HCT116 (cell line): ENCODE results near the gene QRFPR. TPM values are rescaled to one million over a fixed set of nuclear protein-coding genes. Genes with fewer than 3 reads are reported as not detected.
A peak's percentile ranks its signal among the peaks of the same experiment; 100 is the strongest.

ENCODE experiments used
- ATAC-seq: fragments of 200-7000 bp; cut with Tn5 transposase; 2 replicates; pipeline ENCODE4 v1.9.1; 2020; ENCODE audit warnings: mild to moderate bottlenecking, moderate library complexity
- BruUV-seq: library from RNA; stranded (reverse); fragments of 400-500 nt; replicated peaks from 2 replicates; lab custom pipeline; 2021; lab: Mats Ljungman, UMichigan
- CTCF ChIA-PET: fragments of 300-600 bp; sonication (Branson Sonifier 250); formaldehyde crosslinking; loops from one replicate; lab custom pipeline; 2021; ENCODE audit warnings: antibody characterized with exemption; lab: Charles Lee
- POLR2A ChIA-PET: fragments of 300-600, 350-600 bp; sonication (Branson Sonifier 250); formaldehyde crosslinking; loops from one replicate; lab custom pipeline; 2021; ENCODE audit warnings: antibody characterized with exemption; lab: Charles Lee
- RAD21 ChIA-PET, 2 experiments: fragments of 300-600 bp; sonication (Branson Sonifier 250); formaldehyde crosslinking; loops; one replicate each; lab custom pipeline; 2023; ENCODE audit warnings: low total read pairs in 2 of 2; ENCODE audit not compliant: uncharacterized antibody in 2 of 2, unreplicated experiment in 2 of 2, low non-redundant PET in 1 of 2; lab: Charles Lee
- DNase-seq: peaks from one replicate; pipeline ENCODE4 v3.0.0-alpha.2; 2010; ENCODE audit warnings: low read depth, low spot score
- H2AFZ ChIP-seq: fragments of 200-600 bp; shearing (Covaris generic), sonication (generic); 2 replicates; pipeline ENCODE4 v1.6.1; 2017; ENCODE audit warnings: low read depth, mixed run types, mixed read lengths, antibody characterized with exemption, low read length; ENCODE audit not compliant: poor library complexity, severe bottlenecking
- H3K27ac ChIP-seq: 2 replicates; pipeline ENCODE4 v1.5.1; 2012; ENCODE audit warnings: low read depth, low read length
- H3K27me3 ChIP-seq: fragments of 200-600 bp; sonication (generic); 2 replicates; pipeline ENCODE4 v1.6.1; 2016; ENCODE audit warnings: mixed run types, low read length, mixed read lengths; ENCODE audit not compliant: insufficient read depth
- H3K36me3 ChIP-seq, 2 experiments: fragments of 200-500 bp in 1 of 2; fragments of 200-600 bp in 1 of 2; sonication (Bioruptor generic) in 1 of 2; sonication (generic) in 1 of 2; 2 replicates each; pipeline versions ENCODE4 v1.5.1 to v1.6.1; 2014 to 2016; ENCODE audit warnings: low read length in 2 of 2, inconsistent platforms in 1 of 2, mixed read lengths in 1 of 2, mixed run types in 1 of 2; ENCODE audit not compliant: insufficient read depth in 2 of 2, control insufficient read depth in 1 of 2
- H3K4me1 ChIP-seq, 2 experiments: fragments of 200-600 bp in 1 of 2; sonication (generic) in 1 of 2; 2 replicates each; pipeline versions ENCODE4 v1.5.1 to v1.6.1; 2012 to 2017; ENCODE audit warnings: low read length in 2 of 2, inconsistent platforms in 1 of 2, mild to moderate bottlenecking in 1 of 2, mixed read lengths in 1 of 2, mixed run types in 1 of 2, moderate library complexity in 1 of 2; ENCODE audit not compliant: insufficient read depth in 2 of 2, control insufficient read depth in 1 of 2
- H3K4me2 ChIP-seq: fragments of 200-600 bp; sonication (generic); 2 replicates; pipeline ENCODE4 v1.6.1; 2017; ENCODE audit warnings: mixed run types, low read length, mixed read lengths
- H3K4me3 ChIP-seq, 2 experiments: fragments of 200-600 bp in 1 of 2; sonication (generic) in 1 of 2; replicated peaks in 1 of 2; 2 replicates each; pipeline ENCODE4 v1.5.1; 2011 to 2016; ENCODE audit warnings: low read length in 2 of 2, control low read depth in 1 of 2, low read depth in 1 of 2, mild to moderate bottlenecking in 1 of 2, mixed read lengths in 1 of 2, mixed run types in 1 of 2
- H3K79me2 ChIP-seq: fragments of 200-600 bp; sonication (generic); 2 replicates; pipeline ENCODE4 v1.6.1; 2017; ENCODE audit warnings: mild to moderate bottlenecking, mixed run types, low read length, moderate library complexity, mixed read lengths; ENCODE audit not compliant: insufficient read depth
- H3K9ac ChIP-seq: fragments of 200-600 bp; sonication (generic); 2 replicates; pipeline ENCODE4 v1.6.1; 2016; ENCODE audit warnings: low read length, mixed read lengths
- H3K9me2 ChIP-seq: fragments of 200-600 bp; sonication (generic), shearing (Covaris generic); 2 replicates; pipeline ENCODE4 v1.6.1; 2017; ENCODE audit warnings: mixed run types, mild to moderate bottlenecking, moderate library complexity; ENCODE audit not compliant: insufficient read depth
- H3K9me3 ChIP-seq, 2 experiments: fragments of 200-500 bp in 1 of 2; fragments of 200-600 bp in 1 of 2; sonication (Bioruptor generic) in 1 of 2; sonication (generic) in 1 of 2; 2 replicates each; pipeline ENCODE4 v1.6.1; 2014 to 2017; ENCODE audit warnings: low read length in 2 of 2, mixed read lengths in 2 of 2, inconsistent platforms in 1 of 2, low read depth in 1 of 2, mild to moderate bottlenecking in 1 of 2, mixed run types in 1 of 2, moderate library complexity in 1 of 2; ENCODE audit not compliant: control insufficient read depth in 1 of 2, insufficient read depth in 1 of 2
- H4K20me1 ChIP-seq: fragments of 200-600 bp; sonication (generic), shearing (Covaris generic); 2 replicates; pipeline ENCODE4 v1.6.1; 2017; ENCODE audit warnings: mixed run types, mild to moderate bottlenecking, moderate library complexity; ENCODE audit not compliant: insufficient read depth
- CTCF ChIP-seq, 3 experiments: fragments of 200-600 bp in 1 of 3; sonication (generic) in 1 of 3; IDR thresholded peaks in 2 of 3; conservative IDR thresholded peaks in 1 of 3; 2 replicates each; pipeline ENCODE4 v1.5.1; 2012 to 2017; ENCODE audit warnings: low read depth in 2 of 3, low read length in 2 of 3, antibody characterized with exemption in 1 of 3, borderline replicate concordance in 1 of 3, control low read depth in 1 of 3, mild to moderate bottlenecking in 1 of 3, mixed read lengths in 1 of 3, mixed run types in 1 of 3, moderate library complexity in 1 of 3; ENCODE audit not compliant: insufficient read depth in 1 of 3
- ELF1 ChIP-seq: IDR thresholded peaks from 2 replicates; pipeline ENCODE4 v1.6.1; 2012; ENCODE audit warnings: low read depth, borderline replicate concordance
- EZH2phosphoT487 ChIP-seq: fragments of 200-600 bp; IDR thresholded peaks from 2 replicates; pipeline ENCODE4 v1.6.1; 2018; ENCODE audit warnings: antibody characterized with exemption, borderline replicate concordance
- FOSL1 ChIP-seq: IDR thresholded peaks from 2 replicates; pipeline ENCODE4 v1.6.1; 2012; ENCODE audit warnings: low read depth
- JUND ChIP-seq: IDR thresholded peaks from 2 replicates; pipeline ENCODE4 v1.6.1; 2012
- RAD21 ChIP-seq: IDR thresholded peaks from 2 replicates; pipeline ENCODE4 v1.6.1; 2012; ENCODE audit warnings: low read depth, mild to moderate bottlenecking
- SP1 ChIP-seq: IDR thresholded peaks from 2 replicates; pipeline ENCODE4 v1.6.1; 2012; ENCODE audit warnings: low read depth
- SRF ChIP-seq: IDR thresholded peaks from 2 replicates; pipeline ENCODE4 v1.6.1; 2012; ENCODE audit warnings: low read depth
- YY1 ChIP-seq: IDR thresholded peaks from 2 replicates; pipeline ENCODE4 v1.6.1; 2011; ENCODE audit warnings: low read length, low read depth, moderate library complexity, mild to moderate bottlenecking; ENCODE audit not compliant: insufficient replicate concordance; ENCODE audit errors: extremely low read depth
- intact Hi-C: fragments of 100-400 bp; cut with micrococcal nuclease; formaldehyde crosslinking; loops from 2 replicates; pipeline ENCODE4 v1.10.0; 2022
- total RNA-seq: library from RNA; stranded (reverse); gene quantifications from one replicate; pipeline ENCODE4 v1.2.1, GENCODE V29; 2021; ENCODE audit not compliant: unreplicated experiment

The QRFPR gene
- total RNA-seq, 1 experiment from 2014 or later = not detected

GRCh38 chr4:121428721-121429120 lies 47.9 kb upstream of the QRFPR start:
- H3K36me3 ChIP-seq = no peaks in the 10 kb centered on the region
- no peaks in the 10 kb centered on the region for H3K9me3 ChIP-seq
- ChIA-PET RAD21 (no interaction called here), POLR2A (no interaction called here), CTCF (no interaction called here)
- peak overlapping the region; percentile 64 for H2AFZ ChIP-seq
- intact Hi-C loops = no loop called here
- no peaks in the 10 kb centered on the region for H3K9me2 ChIP-seq
- DNase-seq (no peak), ATAC-seq (peak; percentile 68)
- H3K9ac ChIP-seq = no peak overlapping the region; the same call in 1 of the 2 replicates
- TF ChIP-seq SRF (peak; percentile 36; the same call in 1 of the 2 replicates), SP1 (peak; percentile 37), FOSL1 (peak; percentile 57), CTCF (IDR thresholded peaks at IDR 0.05 in 2 of 3, conservative IDR thresholded peaks at IDR 0.05 in 1 of 3; ENCODE audit: borderline replicate concordance in 1 of 3, insufficient read depth in 1 of 3, low read depth in 2 of 3, low read length in 2 of 3) (no peak), ELF1 (0 out of 2 replicates have a peak, but pooled peaks have one; percentile 18), JUND (peak; percentile 59), YY1 (no peak)
- TF ChIP-seq, all 23 proteins: peak for 5
- H3K4me1 ChIP-seq = peaks cover 12 to 16% of the 10 kb centered on the region in 2 experiments
- no TSS peak for BruUV-seq
- no peaks in the 10 kb centered on the region for H3K79me2 ChIP-seq
- H3K27me3 ChIP-seq = no peaks in the 10 kb centered on the region
- no peak overlapping the region for H3K27ac ChIP-seq
- no peaks in the 10 kb centered on the region for H4K20me1 ChIP-seq
- no peak overlapping the region for H3K4me3 ChIP-seq
- H3K4me2 ChIP-seq = peak overlapping the region; percentile 65

- Histone ChIP-seq H3K36me3 (no peaks in the 10 kb centered on the region), H4K20me1 (no peaks in the 10 kb centered on the region), H3K9ac (no peak overlapping the region), H3K4me3 (no peak overlapping the region), H3K27me3 (no peaks in the 10 kb centered on the region), H3K9me3 (no peaks in the 10 kb centered on the region), H3K27ac (no peak overlapping the region), H3K4me1 (no peaks in the 10 kb centered on the region), H2AFZ (no peak overlapping the region), H3K9me2 (no peaks in the 10 kb centered on the region), H3K79me2 (no peaks in the 10 kb centered on the region), H3K4me2 (no peak overlapping the region)
- ATAC-seq = no peak
- DNase-seq = peak; percentile 13
- intact Hi-C loops = loop anchor here (2.0 to 5.0 kb wide), 2 partner anchors 51 to 229 kb away; no protein-coding TSS in a partner anchor
- ChIA-PET RAD21 (interaction anchor here in 1 of 2 experiments (0.6 to 1.0 kb wide), 2 partner anchors 41 to 51 kb away, joined by 3 to 4 read pairs; no protein-coding TSS in a partner anchor), POLR2A (no interaction called here), CTCF (interaction anchor here (0.6 to 3.2 kb wide), 8 partner anchors 27 to 315 kb away, joined by 3 to 28 read pairs (median 3); no protein-coding TSS in a partner anchor)
- TF ChIP-seq RAD21 (peak; percentile 71), CTCF (IDR thresholded peaks at IDR 0.05 in 2 of 3, conservative IDR thresholded peaks at IDR 0.05 in 1 of 3; ENCODE audit: borderline replicate concordance in 1 of 3, insufficient read depth in 1 of 3, low read depth in 2 of 3, low read length in 2 of 3) (peak; percentile 54 to 76 (median 59); a peak in 5 of 6 replicates), EZH2phosphoT487 (no peak)
- BruUV-seq = no TSS peak
Observed at GRCh38 chr4:121421594-121421993, 40.8 kb upstream of the QRFPR start.
